ENCODE measurements around the gene CCNT2.

DNA sequence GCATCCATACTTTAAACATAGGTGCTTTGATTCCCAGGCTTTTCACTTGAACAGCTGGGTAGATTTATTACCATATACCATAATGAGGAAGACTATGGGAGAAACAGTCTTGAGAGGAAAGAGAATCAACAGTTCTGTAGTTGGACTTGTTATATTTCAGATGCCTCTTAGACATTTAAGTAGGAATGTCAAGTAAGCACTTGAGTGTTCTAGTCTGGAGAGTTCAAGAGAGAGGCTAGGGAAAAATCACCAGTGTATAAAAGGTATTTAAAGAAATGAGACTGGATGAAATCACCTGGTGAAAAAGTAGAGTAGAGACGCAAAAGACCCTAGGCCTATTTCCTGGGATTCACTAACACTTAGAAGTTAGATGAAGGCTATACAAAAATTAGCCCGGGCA lies 13.5 kb upstream of the CCNT2 start:
- no peak for TF ChIP-seq CTCF (conservative IDR thresholded peaks at IDR 0.05; ENCODE audit: low read length)
- TF ChIP-seq EZH2phosphoT487 (IDR thresholded peaks at IDR 0.05; ENCODE audit: borderline replicate concordance, low read depth, low read length) = no peak

Data from OCI-LY7 (cell line).